GM19455 (cell line): Measurements from ENCODE around the gene MARF1.

Source experiments
- ATAC-seq: cut with Tn5 transposase; IDR thresholded peaks from one replicate; pipeline ENCODE4 v1.9.1; 2021; ENCODE audit not compliant: unreplicated experiment

Gene MARF1

GRCh38 chr16:15601212-15601879 lies 41.6 kb downstream of the MARF1 start:
- ATAC-seq, result no peak

- no peak for ATAC-seq
Observed at GRCh38 chr16:15599303-15600070, 43.5 kb downstream of the MARF1 start.

- no peak for ATAC-seq
Observed at GRCh38 chr16:15598648-15599190, 44.2 kb downstream of the MARF1 start.

- no peak for ATAC-seq
Observed at GRCh38 chr16:15597822-15598647, 44.9 kb downstream of the MARF1 start.

GRCh38 chr16:15597135-15597534 lies 45.8 kb downstream of the MARF1 start:
- no peak for ATAC-seq

- ATAC-seq, result no peak
Observed at GRCh38 chr16:15594711-15595320, 48.1 kb downstream of the MARF1 start.

GRCh38 chr16:15593235-15593634 lies 49.7 kb downstream of the MARF1 start:
- no peak for ATAC-seq

GRCh38 chr16:15592324-15592723 lies 50.6 kb downstream of the MARF1 start:
- no peak for ATAC-seq

GRCh38 chr16:15587152-15587825 lies 55.7 kb downstream of the MARF1 start:
- ATAC-seq, result no peak

- no peak for ATAC-seq
Observed at GRCh38 chr16:15586716-15587115, 56.2 kb downstream of the MARF1 start.

- no peak for ATAC-seq
Observed at GRCh38 chr16:15585956-15586355, 57.0 kb downstream of the MARF1 start.

GRCh38 chr16:15583526-15583925 lies 59.4 kb downstream of the MARF1 start:
- no peak for ATAC-seq

GRCh38 chr16:15581127-15581815 lies 61.7 kb downstream of the MARF1 start:
- ATAC-seq, result no peak

GRCh38 chr16:15578824-15579223 lies 64.1 kb downstream of the MARF1 start:
- ATAC-seq, result no peak

- ATAC-seq, result no peak
Observed at GRCh38 chr16:15576960-15577958, 65.7 kb downstream of the MARF1 start.

GRCh38 chr16:15575293-15576049 lies 67.5 kb downstream of the MARF1 start:
- ATAC-seq, result no peak

- ATAC-seq, result no peak
Observed at GRCh38 chr16:15574614-15574948, 68.4 kb downstream of the MARF1 start.
